Fibroblast of skin of right quadriceps (primary cell): ENCODE measurements around the gene TLCD3A.
"Not testable (repeated sequence)": the region's sequence is repeated elsewhere in the genome, so short reads cannot be mapped to it uniquely, and the experiment has no call there.

Source experiments
- DNase-seq: peaks from one replicate; pipeline ENCODE4 v3.0.0-alpha.2; 2013

The TLCD3A gene

GRCh38 chr17:789931-790873 is 57.8 kb downstream of the TLCD3A start:
- peak; percentile 28 for DNase-seq

- not testable (repeated sequence) for DNase-seq
Measured at GRCh38 chr17:790874-791247, 58.5 kb downstream of the TLCD3A start.

- no peak for DNase-seq
Measured at GRCh38 chr17:791829-792228, 59.4 kb downstream of the TLCD3A start.

- no peak for DNase-seq
Measured at GRCh38 chr17:792277-792676, 59.9 kb downstream of the TLCD3A start.
